HG03039 (cell line): ENCODE measurements around the gene RASGRP3.
A peak's percentile ranks its signal among the peaks of the same experiment; 100 is the strongest.
"Not testable (repeated sequence)": the region's sequence is repeated elsewhere in the genome, so short reads cannot be mapped to it uniquely, and the experiment has no call there.

Source experiments
- ATAC-seq: cut with Tn5 transposase; IDR thresholded peaks from one replicate; pipeline ENCODE4 v1.9.1; 2021; ENCODE audit warnings: mild to moderate bottlenecking, moderate library complexity; ENCODE audit not compliant: unreplicated experiment

Gene RASGRP3

GRCh38 chr2:33476131-33476792 lies at the start of gene RASGRP3:
RASGRP3 (plus strand) TSS chr2:33476649; CDS start chr2:33515137, 38,488 bp downstream.
- peak; percentile 47 for ATAC-seq

- no peak for ATAC-seq
Measured at GRCh38 chr2:33426666-33427231, 49.7 kb upstream of the RASGRP3 start.

- no peak for ATAC-seq
Measured at GRCh38 chr2:33430077-33430476, 46.4 kb upstream of the RASGRP3 start.

GRCh38 chr2:33430856-33431255 lies 45.6 kb upstream of the RASGRP3 start:
- ATAC-seq: no peak

GRCh38 chr2:33432871-33433270 lies 43.6 kb upstream of the RASGRP3 start:
- ATAC-seq: no peak

- no peak for ATAC-seq
Measured at GRCh38 chr2:33433279-33434235, 42.9 kb upstream of the RASGRP3 start.

GRCh38 chr2:33435518-33435917 lies 40.9 kb upstream of the RASGRP3 start:
- no peak for ATAC-seq

- no peak for ATAC-seq
Measured at GRCh38 chr2:33436083-33436482, 40.4 kb upstream of the RASGRP3 start.

- no peak for ATAC-seq
Measured at GRCh38 chr2:33437297-33437696, 39.2 kb upstream of the RASGRP3 start.

GRCh38 chr2:33437815-33438214 lies 38.6 kb upstream of the RASGRP3 start:
- ATAC-seq: no peak

GRCh38 chr2:33441235-33441810 lies 35.1 kb upstream of the RASGRP3 start:
- peak; percentile 72 for ATAC-seq

GRCh38 chr2:33442052-33442451 lies 34.4 kb upstream of the RASGRP3 start:
- ATAC-seq: not testable (repeated sequence)

- ATAC-seq: no peak
Measured at GRCh38 chr2:33442528-33443079, 33.8 kb upstream of the RASGRP3 start.

- no peak for ATAC-seq
Measured at GRCh38 chr2:33443274-33443829, 33.1 kb upstream of the RASGRP3 start.

GRCh38 chr2:33444967-33445366 lies 31.5 kb upstream of the RASGRP3 start:
- ATAC-seq: no peak

- no peak for ATAC-seq
Measured at GRCh38 chr2:33448220-33448899, 28.1 kb upstream of the RASGRP3 start.

- ATAC-seq: no peak
Measured at GRCh38 chr2:33451214-33451613, 25.2 kb upstream of the RASGRP3 start.

- no peak for ATAC-seq
Measured at GRCh38 chr2:33451825-33452224, 24.6 kb upstream of the RASGRP3 start.

GRCh38 chr2:33452545-33452944 lies 23.9 kb upstream of the RASGRP3 start:
- no peak for ATAC-seq

GRCh38 chr2:33453905-33454479 lies 22.5 kb upstream of the RASGRP3 start:
- ATAC-seq: no peak
